ENCODE data around the gene OR52E2. TPM values are rescaled to one million over a fixed set of nuclear protein-coding genes. Genes with fewer than 3 reads are reported as not detected.

OR52E2 gene
- total RNA-seq, 4 donors from 2014 or later: 2.7 TPM; not detected in 3

DNA sequence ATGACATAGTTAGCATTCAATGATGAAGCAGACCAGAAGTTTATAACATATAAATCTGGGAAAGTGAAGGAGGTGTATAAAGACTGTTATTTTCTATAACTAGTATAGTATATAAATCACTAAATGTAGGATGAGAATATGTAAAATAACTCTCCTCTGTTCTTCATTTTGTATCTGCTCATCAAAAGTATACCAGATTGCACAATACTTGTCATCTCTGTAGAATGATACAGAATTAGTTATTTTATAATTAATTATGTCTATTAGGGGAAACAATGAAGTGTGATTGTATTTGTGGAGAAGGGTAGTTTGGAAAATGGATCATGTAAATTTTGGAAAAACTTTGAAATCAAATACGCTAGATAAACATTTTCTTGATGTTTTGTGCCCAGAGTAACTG, 46.4 kb downstream of the OR52E2 start:
- no peak overlapping the region for H3K4me3 ChIP-seq (ENCODE audit: low read depth, poor library complexity, severe bottlenecking)
- WGBS, 2 donors: 71 to 88% methylated on average over 1 of the region's 1 CpG
- intact Hi-C loops (cut with DNase I; ENCODE audit: low total_unique reads): no loop called here
- TF ChIP-seq, protein P1, sequence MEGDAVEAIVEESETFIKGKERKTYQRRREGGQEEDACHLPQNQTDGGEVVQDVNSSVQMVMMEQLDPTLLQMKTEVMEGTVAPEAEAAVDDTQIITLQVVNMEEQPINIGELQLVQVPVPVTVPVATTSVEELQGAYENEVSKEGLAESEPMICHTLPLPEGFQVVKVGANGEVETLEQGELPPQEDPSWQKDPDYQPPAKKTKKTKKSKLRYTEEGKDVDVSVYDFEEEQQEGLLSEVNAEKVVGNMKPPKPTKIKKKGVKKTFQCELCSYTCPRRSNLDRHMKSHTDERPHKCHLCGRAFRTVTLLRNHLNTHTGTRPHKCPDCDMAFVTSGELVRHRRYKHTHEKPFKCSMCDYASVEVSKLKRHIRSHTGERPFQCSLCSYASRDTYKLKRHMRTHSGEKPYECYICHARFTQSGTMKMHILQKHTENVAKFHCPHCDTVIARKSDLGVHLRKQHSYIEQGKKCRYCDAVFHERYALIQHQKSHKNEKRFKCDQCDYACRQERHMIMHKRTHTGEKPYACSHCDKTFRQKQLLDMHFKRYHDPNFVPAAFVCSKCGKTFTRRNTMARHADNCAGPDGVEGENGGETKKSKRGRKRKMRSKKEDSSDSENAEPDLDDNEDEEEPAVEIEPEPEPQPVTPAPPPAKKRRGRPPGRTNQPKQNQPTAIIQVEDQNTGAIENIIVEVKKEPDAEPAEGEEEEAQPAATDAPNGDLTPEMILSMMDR (IDR thresholded peaks at IDR 0.05): no peak
- TF ChIP-seq POLR2A (IDR thresholded peaks at IDR 0.05): no peak
- DNase-seq (ENCODE audit: low spot score in 2 of 2): no peak

DNA sequence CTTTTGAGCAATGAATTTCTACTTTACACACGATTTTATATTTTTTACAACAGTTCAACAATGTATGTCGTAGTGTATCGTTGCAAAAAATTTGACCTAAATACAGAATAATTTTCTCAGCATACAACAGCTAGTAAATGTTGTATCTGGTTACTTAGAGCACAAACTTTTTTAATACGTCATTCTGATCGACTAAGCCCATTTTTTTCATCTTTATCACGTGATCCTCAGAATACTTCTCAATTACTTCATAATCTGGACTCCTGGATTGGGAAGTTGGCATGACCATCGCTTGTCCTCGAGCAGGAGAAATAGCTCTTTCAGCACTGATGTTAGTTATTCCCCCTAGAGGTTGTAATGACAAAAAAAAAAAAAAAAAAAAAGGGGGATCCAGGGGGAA, 48.2 kb downstream of the OR52E2 start:
- intact Hi-C loops (cut with DNase I; ENCODE audit: low total_unique reads): no loop called here
- H3K4me3 ChIP-seq (ENCODE audit: low read depth, poor library complexity, severe bottlenecking): no peak overlapping the region
- WGBS, 2 donors: 77 to 82% methylated on average over 8 of the region's 8 CpGs
- TF ChIP-seq POLR2A (IDR thresholded peaks at IDR 0.05): no peak
- DNase-seq (ENCODE audit: low spot score in 2 of 2): no peak

Other genes with a start within 250 kb of the OR52E2 start
- not detected for gene OR51F2, start 238.3 kb downstream of the OR52E2 start, total RNA-seq
- not detected for gene OR51S1, start 210.4 kb downstream of the OR52E2 start, total RNA-seq
- gene OR51T1, start 177.7 kb downstream of the OR52E2 start, total RNA-seq: not detected
- gene OR51A7, start 155.8 kb downstream of the OR52E2 start, total RNA-seq: not detected
- not detected for gene OR51G2, start 140.3 kb downstream of the OR52E2 start, total RNA-seq
- gene OR51G1, start 135.3 kb downstream of the OR52E2 start, total RNA-seq: not detected
- not detected for gene OR51A4, start 112.0 kb downstream of the OR52E2 start, total RNA-seq
- not detected for gene OR51A2, start 103.9 kb downstream of the OR52E2 start, total RNA-seq
- not detected for gene OR51L1, start 64.8 kb downstream of the OR52E2 start, total RNA-seq
- gene OR52J3, start 13.1 kb downstream of the OR52E2 start, total RNA-seq: not detected
- not detected for gene OR52E1, start 9.9 kb upstream of the OR52E2 start, total RNA-seq
- not detected for gene OR52A5, start 78.7 kb upstream of the OR52E2 start, total RNA-seq
- not detected for gene OR52A1, start 95.1 kb upstream of the OR52E2 start, total RNA-seq
- not detected for gene OR51V1, start 141.1 kb upstream of the OR52E2 start, total RNA-seq
- gene HBB, start 167.4 kb upstream of the OR52E2 start, total RNA-seq: 10 to 100 TPM in 2 of 4 donors, 1 to 10 TPM in 1, under 1 TPM in 1; 0.56 to 65.8 (median 13.1) TPM
- gene HBD, start 174.9 kb upstream of the OR52E2 start, total RNA-seq: not detected
- gene HBG1, start 190.2 kb upstream of the OR52E2 start, total RNA-seq: not detected
- gene HBG2, start 195.2 kb upstream of the OR52E2 start, total RNA-seq: not detected
- not detected for gene HBE1, start 210.3 kb upstream of the OR52E2 start, total RNA-seq
- not detected for gene OR51B4, start 242.3 kb upstream of the OR52E2 start, total RNA-seq

Data from lower leg skin (tissue), 4 donors.